HEK293 (cell line): ENCODE measurements around the gene NFKBIB.

Experiments
- KLF1 ChIP-seq: fragments of 450-650 bp; formaldehyde crosslinking; IDR thresholded peaks from 2 replicates; pipeline ENCODE4 v1.5.1; 2016; ENCODE audit warnings: missing biosample characterization, missing genetic modification characterization
- MZF1 ChIP-seq: fragments of 450-650 bp; formaldehyde crosslinking; IDR thresholded peaks from 2 replicates; pipeline ENCODE4 v1.5.1; 2017; ENCODE audit warnings: missing biosample characterization, missing genetic modification characterization, borderline replicate concordance
- SP2 ChIP-seq: fragments of 450-650 bp; formaldehyde crosslinking; IDR thresholded peaks from 2 replicates; pipeline ENCODE4 v1.5.1; 2016; ENCODE audit warnings: missing biosample characterization, missing genetic modification characterization
- SP3 ChIP-seq: fragments of 450-650 bp; formaldehyde crosslinking; IDR thresholded peaks from 2 replicates; pipeline ENCODE4 v1.5.1; 2016; ENCODE audit warnings: missing biosample characterization, missing genetic modification characterization
- WT1 ChIP-seq: fragments of 450-650 bp; formaldehyde crosslinking; IDR thresholded peaks from 2 replicates; pipeline ENCODE4 v1.5.1; 2016; ENCODE audit warnings: missing biosample characterization, missing genetic modification characterization
- ZFHX2 ChIP-seq: fragments of 450-650 bp; formaldehyde crosslinking; conservative IDR thresholded peaks from 2 replicates; pipeline ENCODE4 v1.5.1; 2016; ENCODE audit warnings: missing biosample characterization, missing genetic modification characterization
- ZIC2 ChIP-seq: fragments of 450-650 bp; formaldehyde crosslinking; IDR thresholded peaks from 2 replicates; pipeline ENCODE4 v1.5.1; 2016; ENCODE audit warnings: missing biosample characterization, missing genetic modification characterization
- ZNF133 ChIP-seq: fragments of 450-650 bp; formaldehyde crosslinking; IDR thresholded peaks from 2 replicates; pipeline ENCODE4 v1.5.1; 2016; ENCODE audit warnings: missing biosample characterization, missing genetic modification characterization
- ZNF174 ChIP-seq: fragments of 450-650 bp; formaldehyde crosslinking; IDR thresholded peaks from 2 replicates; pipeline ENCODE4 v1.5.0; 2017; ENCODE audit warnings: missing biosample characterization, mild to moderate bottlenecking, missing genetic modification characterization
- ZNF274 ChIP-seq, 2 experiments: fragments of 200-500 bp in 1 of 2; fragments of 450-650 bp in 1 of 2; sonication (Bioruptor generic) in 1 of 2; formaldehyde crosslinking in 1 of 2; IDR thresholded peaks; 2 replicates each; pipeline versions ENCODE4 v1.5.1 to v1.6.1; 2014 to 2016; ENCODE audit warnings: borderline replicate concordance in 1 of 2, inconsistent platforms in 1 of 2, low read length in 1 of 2, missing biosample characterization in 1 of 2, missing genetic modification characterization in 1 of 2
- ZNF341 ChIP-seq: fragments of 450-650 bp; formaldehyde crosslinking; IDR thresholded peaks from 2 replicates; pipeline ENCODE4; 2016; ENCODE audit warnings: low read depth, missing biosample characterization, missing genetic modification characterization
- ZNF398 ChIP-seq: fragments of 450-650 bp; formaldehyde crosslinking; IDR thresholded peaks from 2 replicates; pipeline ENCODE4 v1.5.1; 2017; ENCODE audit warnings: missing biosample characterization, missing genetic modification characterization
- ZNF518A ChIP-seq: fragments of 450-650 bp; formaldehyde crosslinking; conservative IDR thresholded peaks from 2 replicates; pipeline ENCODE4 v1.5.1; 2016; ENCODE audit warnings: low read depth, missing biosample characterization, missing genetic modification characterization
- TF ChIP-seq, protein P1 (sequence below): fragments of 450-650 bp; formaldehyde crosslinking; conservative IDR thresholded peaks from 2 replicates; pipeline ENCODE4 v1.5.1; 2016; ENCODE audit warnings: low read depth, missing biosample characterization, missing genetic modification characterization
- TF ChIP-seq, protein P2 (sequence below): fragments of 450-650 bp; formaldehyde crosslinking; IDR thresholded peaks from 2 replicates; pipeline ENCODE4 v1.5.1; 2016; ENCODE audit warnings: missing biosample characterization, missing genetic modification characterization
- TF ChIP-seq, protein P3 (sequence below): fragments of 450-650 bp; formaldehyde crosslinking; IDR thresholded peaks from 2 replicates; pipeline ENCODE4 v1.5.1; 2016; ENCODE audit warnings: missing biosample characterization, missing genetic modification characterization
- TF ChIP-seq, protein P4 (sequence below): fragments of 450-650 bp; formaldehyde crosslinking; IDR thresholded peaks from 2 replicates; pipeline ENCODE4 v1.5.1; 2016; ENCODE audit warnings: missing biosample characterization, missing genetic modification characterization

The NFKBIB gene

DNA sequence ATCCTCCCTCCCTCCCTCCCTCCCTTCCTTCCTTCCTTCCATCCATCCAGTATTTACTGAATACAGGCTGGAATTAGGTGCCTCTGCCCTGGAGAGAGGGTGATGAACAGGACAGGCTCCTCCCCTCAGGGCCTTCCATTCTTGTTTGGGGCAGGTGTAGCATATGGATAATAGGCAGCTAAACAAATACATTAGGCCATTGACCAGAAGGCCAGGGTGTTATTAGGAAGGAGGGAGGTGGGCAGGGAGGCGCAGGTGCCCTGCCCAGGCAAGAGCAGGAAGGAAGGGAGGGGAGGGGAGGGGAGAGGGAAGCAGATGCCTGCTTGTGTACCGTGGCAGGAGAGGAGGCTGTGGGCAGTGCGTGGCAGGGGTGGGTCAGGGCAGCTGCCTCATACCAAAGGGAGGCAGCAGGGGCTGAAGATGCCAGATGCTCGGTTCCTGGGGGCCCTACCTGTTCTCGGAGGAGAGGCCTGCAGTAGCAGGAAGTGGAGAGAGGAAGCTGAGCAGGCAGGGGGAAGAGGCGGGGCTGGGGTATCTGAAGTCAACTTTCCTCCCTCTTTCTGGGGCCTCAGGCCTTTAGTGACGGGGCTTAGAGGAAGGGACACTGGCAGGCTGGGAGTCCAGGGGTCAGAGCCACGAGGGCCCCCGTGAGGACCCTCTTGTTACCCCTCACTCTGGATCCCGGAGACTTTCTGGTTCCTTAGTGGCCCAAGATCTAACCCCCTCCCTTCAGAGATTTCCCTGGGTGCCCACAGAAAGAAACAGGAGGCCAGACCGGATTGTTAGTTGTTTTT is 21.8 kb upstream of the NFKBIB start, which contains the start of gene RINL (continued):
- TF ChIP-seq, protein P1, sequence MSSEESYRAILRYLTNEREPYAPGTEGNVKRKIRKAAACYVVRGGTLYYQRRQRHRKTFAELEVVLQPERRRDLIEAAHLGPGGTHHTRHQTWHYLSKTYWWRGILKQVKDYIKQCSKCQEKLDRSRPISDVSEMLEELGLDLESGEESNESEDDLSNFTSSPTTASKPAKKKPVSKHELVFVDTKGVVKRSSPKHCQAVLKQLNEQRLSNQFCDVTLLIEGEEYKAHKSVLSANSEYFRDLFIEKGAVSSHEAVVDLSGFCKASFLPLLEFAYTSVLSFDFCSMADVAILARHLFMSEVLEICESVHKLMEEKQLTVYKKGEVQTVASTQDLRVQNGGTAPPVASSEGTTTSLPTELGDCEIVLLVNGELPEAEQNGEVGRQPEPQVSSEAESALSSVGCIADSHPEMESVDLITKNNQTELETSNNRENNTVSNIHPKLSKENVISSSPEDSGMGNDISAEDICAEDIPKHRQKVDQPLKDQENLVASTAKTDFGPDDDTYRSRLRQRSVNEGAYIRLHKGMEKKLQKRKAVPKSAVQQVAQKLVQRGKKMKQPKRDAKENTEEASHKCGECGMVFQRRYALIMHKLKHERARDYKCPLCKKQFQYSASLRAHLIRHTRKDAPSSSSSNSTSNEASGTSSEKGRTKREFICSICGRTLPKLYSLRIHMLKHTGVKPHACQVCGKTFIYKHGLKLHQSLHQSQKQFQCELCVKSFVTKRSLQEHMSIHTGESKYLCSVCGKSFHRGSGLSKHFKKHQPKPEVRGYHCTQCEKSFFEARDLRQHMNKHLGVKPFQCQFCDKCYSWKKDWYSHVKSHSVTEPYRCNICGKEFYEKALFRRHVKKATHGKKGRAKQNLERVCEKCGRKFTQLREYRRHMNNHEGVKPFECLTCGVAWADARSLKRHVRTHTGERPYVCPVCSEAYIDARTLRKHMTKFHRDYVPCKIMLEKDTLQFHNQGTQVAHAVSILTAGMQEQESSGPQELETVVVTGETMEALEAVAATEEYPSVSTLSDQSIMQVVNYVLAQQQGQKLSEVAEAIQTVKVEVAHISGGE (tag by site-specific recombination) = peak; percentile 48; the same call in 1 of the 2 replicates
- TF ChIP-seq ZNF133 (tag by site-specific recombination) (peak; percentile 90), SP2 (tag by site-specific recombination) (peak; percentile 68), ZFHX2 (tag by site-specific recombination) (peak; percentile 56), WT1 (tag by site-specific recombination) (peak; percentile 48; the same call in 1 of the 2 replicates), ZNF174 (no peak), ZNF518A (tag by site-specific recombination) (peak; percentile 88), ZNF398 (tag by site-specific recombination) (peak; percentile 93), KLF1 (tag by site-specific recombination) (peak; percentile 60; the same call in 1 of the 2 replicates), ZNF341 (peak; percentile 78), ZNF274 (IDR thresholded peaks at IDR 0.05; ENCODE audit: low read length) (no peak), ZNF274 (tag by site-specific recombination; IDR thresholded peaks at IDR 0.05; ENCODE audit: borderline replicate concordance) (no peak), ZIC2 (tag by site-specific recombination) (peak; percentile 21; the same call in 1 of the 2 replicates), SP3 (tag by site-specific recombination) (peak; percentile 86), MZF1 (tag by site-specific recombination) (no peak)
- TF ChIP-seq, protein P2, sequence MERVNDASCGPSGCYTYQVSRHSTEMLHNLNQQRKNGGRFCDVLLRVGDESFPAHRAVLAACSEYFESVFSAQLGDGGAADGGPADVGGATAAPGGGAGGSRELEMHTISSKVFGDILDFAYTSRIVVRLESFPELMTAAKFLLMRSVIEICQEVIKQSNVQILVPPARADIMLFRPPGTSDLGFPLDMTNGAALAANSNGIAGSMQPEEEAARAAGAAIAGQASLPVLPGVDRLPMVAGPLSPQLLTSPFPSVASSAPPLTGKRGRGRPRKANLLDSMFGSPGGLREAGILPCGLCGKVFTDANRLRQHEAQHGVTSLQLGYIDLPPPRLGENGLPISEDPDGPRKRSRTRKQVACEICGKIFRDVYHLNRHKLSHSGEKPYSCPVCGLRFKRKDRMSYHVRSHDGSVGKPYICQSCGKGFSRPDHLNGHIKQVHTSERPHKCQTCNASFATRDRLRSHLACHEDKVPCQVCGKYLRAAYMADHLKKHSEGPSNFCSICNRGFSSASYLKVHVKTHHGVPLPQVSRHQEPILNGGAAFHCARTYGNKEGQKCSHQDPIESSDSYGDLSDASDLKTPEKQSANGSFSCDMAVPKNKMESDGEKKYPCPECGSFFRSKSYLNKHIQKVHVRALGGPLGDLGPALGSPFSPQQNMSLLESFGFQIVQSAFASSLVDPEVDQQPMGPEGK = peak; percentile 68; the same call in 1 of the 2 replicates
- TF ChIP-seq, protein P3, sequence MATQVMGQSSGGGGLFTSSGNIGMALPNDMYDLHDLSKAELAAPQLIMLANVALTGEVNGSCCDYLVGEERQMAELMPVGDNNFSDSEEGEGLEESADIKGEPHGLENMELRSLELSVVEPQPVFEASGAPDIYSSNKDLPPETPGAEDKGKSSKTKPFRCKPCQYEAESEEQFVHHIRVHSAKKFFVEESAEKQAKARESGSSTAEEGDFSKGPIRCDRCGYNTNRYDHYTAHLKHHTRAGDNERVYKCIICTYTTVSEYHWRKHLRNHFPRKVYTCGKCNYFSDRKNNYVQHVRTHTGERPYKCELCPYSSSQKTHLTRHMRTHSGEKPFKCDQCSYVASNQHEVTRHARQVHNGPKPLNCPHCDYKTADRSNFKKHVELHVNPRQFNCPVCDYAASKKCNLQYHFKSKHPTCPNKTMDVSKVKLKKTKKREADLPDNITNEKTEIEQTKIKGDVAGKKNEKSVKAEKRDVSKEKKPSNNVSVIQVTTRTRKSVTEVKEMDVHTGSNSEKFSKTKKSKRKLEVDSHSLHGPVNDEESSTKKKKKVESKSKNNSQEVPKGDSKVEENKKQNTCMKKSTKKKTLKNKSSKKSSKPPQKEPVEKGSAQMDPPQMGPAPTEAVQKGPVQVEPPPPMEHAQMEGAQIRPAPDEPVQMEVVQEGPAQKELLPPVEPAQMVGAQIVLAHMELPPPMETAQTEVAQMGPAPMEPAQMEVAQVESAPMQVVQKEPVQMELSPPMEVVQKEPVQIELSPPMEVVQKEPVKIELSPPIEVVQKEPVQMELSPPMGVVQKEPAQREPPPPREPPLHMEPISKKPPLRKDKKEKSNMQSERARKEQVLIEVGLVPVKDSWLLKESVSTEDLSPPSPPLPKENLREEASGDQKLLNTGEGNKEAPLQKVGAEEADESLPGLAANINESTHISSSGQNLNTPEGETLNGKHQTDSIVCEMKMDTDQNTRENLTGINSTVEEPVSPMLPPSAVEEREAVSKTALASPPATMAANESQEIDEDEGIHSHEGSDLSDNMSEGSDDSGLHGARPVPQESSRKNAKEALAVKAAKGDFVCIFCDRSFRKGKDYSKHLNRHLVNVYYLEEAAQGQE = no peak
- TF ChIP-seq, protein P4, sequence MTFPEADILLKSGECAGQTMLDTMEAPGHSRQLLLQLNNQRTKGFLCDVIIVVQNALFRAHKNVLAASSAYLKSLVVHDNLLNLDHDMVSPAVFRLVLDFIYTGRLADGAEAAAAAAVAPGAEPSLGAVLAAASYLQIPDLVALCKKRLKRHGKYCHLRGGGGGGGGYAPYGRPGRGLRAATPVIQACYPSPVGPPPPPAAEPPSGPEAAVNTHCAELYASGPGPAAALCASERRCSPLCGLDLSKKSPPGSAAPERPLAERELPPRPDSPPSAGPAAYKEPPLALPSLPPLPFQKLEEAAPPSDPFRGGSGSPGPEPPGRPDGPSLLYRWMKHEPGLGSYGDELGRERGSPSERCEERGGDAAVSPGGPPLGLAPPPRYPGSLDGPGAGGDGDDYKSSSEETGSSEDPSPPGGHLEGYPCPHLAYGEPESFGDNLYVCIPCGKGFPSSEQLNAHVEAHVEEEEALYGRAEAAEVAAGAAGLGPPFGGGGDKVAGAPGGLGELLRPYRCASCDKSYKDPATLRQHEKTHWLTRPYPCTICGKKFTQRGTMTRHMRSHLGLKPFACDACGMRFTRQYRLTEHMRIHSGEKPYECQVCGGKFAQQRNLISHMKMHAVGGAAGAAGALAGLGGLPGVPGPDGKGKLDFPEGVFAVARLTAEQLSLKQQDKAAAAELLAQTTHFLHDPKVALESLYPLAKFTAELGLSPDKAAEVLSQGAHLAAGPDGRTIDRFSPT (tag by site-specific recombination) = peak; percentile 86; the same call in 1 of the 2 replicates
